GM19463 (cell line): ENCODE measurements around the gene LDLRAD3.

ENCODE experiments used
- ATAC-seq: cut with Tn5 transposase; IDR thresholded peaks from one replicate; pipeline ENCODE4 v1.9.1; 2021; ENCODE audit warnings: mild to moderate bottlenecking, moderate library complexity; ENCODE audit not compliant: unreplicated experiment

Gene LDLRAD3

GRCh38 chr11:35927104-35927503 is 16.8 kb upstream of the LDLRAD3 start:
- ATAC-seq, result no peak

GRCh38 chr11:35927682-35928081 is 16.2 kb upstream of the LDLRAD3 start:
- ATAC-seq, result no peak

DNA sequence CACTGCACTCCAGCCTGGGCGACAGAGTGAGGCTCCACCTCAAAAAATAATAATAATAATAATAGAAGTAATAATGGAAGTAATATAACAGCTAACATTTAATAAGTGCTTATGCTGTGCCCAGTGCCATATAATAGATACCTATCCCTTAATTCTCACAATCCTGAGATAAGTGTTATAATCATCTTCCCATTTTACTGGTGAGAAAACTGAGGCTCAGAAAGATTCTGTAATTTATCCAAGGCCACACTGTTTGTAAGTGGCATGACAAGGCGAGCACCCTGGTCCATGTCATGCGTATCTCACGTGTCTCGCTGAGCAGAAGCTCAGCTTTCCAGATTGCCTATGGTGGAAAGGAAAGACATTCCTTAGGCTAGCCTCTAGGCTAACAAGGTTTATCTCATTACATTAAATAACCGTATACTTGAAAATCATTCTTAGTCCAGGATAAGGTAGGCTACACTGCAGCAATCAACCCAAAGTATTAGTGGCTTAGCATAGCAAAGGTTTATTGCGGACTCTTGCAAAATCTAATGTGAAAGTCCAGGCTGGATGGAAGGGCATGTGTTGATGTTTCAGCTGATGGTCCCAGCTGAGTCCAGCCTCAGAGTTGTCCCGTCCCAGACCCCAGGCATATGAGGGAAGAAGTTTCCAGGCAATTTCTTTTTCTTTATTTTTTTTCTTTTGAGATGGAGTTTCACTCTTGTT is 15.0 kb upstream of the LDLRAD3 start:
- no peak for ATAC-seq

GRCh38 chr11:35930466-35930865 is 13.4 kb upstream of the LDLRAD3 start:
- no peak for ATAC-seq

- ATAC-seq, result no peak
These were observed 11.7 kb upstream of the LDLRAD3 start for GRCh38 chr11:35932121-35932520.

- no peak for ATAC-seq
These were observed 11.1 kb upstream of the LDLRAD3 start for GRCh38 chr11:35932681-35933319.

DNA sequence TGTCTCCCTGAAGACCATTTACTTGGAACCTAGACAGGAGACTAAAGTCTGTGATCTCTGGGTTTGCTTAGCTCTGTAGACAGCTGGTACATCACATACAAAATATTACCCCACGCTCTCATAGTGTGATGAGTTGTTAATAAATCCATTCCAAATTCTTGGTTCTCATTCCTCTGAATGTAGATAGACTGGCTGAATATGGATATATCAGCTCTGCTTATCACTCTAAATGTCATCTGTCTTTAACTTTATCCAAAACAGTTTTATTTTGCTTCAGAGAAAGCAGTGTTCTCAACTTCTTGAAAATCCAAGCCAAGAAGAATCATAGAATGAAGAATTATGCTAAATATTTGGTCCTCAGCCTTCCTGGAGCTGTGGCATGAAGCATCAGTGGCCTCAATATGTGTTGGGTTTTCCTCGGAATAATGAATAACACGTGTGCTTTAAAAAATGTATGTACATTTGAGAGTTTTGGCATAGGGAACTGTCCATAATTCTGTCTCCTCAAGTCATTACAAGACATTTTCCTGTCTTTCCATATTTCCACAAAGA is 10.5 kb upstream of the LDLRAD3 start:
- no peak for ATAC-seq

DNA sequence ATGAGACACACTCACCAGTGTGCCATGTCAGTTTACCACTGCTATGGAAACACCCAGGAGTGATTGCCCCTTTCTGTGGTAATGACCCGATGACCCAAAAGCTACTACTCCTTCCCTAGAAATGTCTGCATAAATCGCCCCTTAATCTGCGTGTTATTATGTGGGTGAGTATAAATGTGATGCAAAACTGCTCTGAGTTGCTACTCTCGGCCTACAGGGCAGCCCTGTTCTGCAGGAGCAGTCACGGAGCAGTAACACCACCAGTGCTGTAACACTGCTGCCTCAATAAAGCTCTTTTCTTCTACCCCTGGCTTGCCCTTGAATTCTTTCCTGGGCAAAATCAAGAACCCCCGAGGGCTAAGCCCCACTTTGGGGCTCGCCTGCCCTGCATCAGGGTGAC is 9.6 kb upstream of the LDLRAD3 start:
- ATAC-seq, result no peak

GRCh38 chr11:35934981-35935380 is 8.9 kb upstream of the LDLRAD3 start:
- ATAC-seq, result no peak

DNA sequence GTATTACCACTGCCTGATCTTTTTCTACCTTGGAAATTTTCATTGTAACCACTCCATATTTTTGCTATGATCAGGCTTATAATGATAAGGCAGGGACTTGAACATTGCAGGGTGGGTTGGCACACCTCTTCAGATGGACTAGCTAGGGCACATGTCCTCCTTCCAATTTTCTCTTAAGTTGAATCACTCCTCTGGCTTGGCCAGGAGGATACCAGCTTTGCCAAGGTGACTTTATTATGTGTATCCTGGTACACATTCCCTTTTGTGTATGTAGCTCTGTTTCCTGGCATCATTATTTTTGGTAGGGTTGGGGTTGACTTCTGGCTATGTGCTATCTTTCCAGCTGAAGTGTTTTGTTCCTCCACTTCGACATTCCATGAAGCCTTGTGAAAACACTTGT is 8.5 kb upstream of the LDLRAD3 start:
- no peak for ATAC-seq

GRCh38 chr11:35937111-35937510 is 6.8 kb upstream of the LDLRAD3 start:
- ATAC-seq, result no peak

GRCh38 chr11:35937700-35938099 is 6.2 kb upstream of the LDLRAD3 start:
- ATAC-seq, result no peak

GRCh38 chr11:35938231-35938630 is 5.6 kb upstream of the LDLRAD3 start:
- ATAC-seq, result no peak

GRCh38 chr11:35943309-35943708 is 553 bp upstream of the LDLRAD3 start:
- no peak for ATAC-seq

GRCh38 chr11:35944503-35945136 is 758 bp downstream of the LDLRAD3 start:
- no peak for ATAC-seq

- ATAC-seq, result no peak
These were observed 1.3 kb downstream of the LDLRAD3 start for GRCh38 chr11:35945137-35945518.

- no peak for ATAC-seq
These were observed 2.9 kb downstream of the LDLRAD3 start for GRCh38 chr11:35946766-35947165.

DNA sequence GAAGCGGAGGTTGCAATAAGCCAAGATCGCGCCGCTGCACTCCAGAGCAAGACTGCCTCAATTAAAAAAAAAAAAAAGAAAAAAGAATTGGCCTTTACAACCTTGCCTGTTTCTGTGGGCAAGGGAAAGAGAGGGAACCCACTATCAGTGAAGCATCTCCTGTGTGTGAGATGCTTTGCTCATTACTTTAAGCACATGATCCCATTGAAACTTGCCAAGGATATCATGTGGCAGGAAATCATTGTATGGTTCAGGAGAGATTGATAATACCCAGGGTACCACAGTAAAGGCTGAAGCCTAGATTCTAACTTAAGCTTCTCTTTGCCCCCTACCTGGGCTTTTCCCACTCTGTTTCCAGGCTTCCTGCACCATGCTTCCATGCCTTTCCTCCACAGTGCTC is 3.6 kb downstream of the LDLRAD3 start:
- ATAC-seq, result no peak

- ATAC-seq, result no peak
These were observed 5.4 kb downstream of the LDLRAD3 start for GRCh38 chr11:35949242-35949641.

DNA sequence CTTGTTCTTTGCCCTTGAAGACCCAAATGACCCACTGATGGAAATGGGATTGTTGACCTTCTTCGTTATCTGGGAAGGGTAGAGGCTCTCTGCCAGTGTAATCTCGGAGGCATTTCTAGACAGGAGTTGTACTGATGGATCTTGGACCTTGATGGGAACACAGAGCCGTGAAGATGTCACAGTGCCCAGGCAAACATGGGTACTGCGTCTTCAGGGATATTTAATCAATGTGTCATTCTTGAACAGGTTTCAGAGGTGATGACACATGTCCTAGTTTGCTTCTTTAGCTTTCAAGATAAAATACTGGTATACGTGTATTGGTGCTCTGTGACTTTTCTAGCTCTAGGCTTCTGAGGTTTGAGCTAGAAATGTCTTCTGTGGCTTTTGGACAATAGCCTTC is 6.2 kb downstream of the LDLRAD3 start:
- no peak for ATAC-seq

DNA sequence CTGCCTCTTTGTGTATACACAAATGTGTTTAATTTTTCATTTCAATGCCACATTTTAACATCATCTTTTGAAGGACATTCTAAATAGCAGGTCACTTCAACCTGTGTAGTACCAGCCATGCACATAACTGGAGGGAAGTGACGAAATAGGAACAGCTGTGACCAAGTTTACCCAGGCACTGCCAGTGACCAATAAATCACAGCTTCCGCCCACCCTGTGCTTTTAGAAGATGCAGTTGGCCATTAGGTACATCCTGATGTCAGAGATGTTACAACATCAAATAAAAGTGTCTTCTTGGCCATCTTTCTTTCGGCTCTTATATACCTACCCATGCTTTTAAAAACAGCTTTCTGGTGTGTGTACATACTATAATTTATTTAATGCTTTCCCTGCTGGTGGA is 7.8 kb downstream of the LDLRAD3 start:
- ATAC-seq, result no peak
